Lower lobe of right lung (tissue), 2 donors: ENCODE results near the gene SCYGR1. TPM values are rescaled to one million over a fixed set of nuclear protein-coding genes. Genes with fewer than 3 reads are reported as not detected.

Experiments
- ATAC-seq, 2 donors: fragments of 200-7000 bp; cut with Tn5 transposase; one replicate each; pipeline ENCODE4 v1.9.1; 2020 to 2022; ENCODE audit warnings: mild to moderate bottlenecking in 2 of 2, moderate library complexity in 2 of 2
- DNase-seq: peaks from one replicate; pipeline ENCODE4 v3.0.0-alpha.2; 2020
- H3K27ac ChIP-seq: fragments of 200-600 bp; one replicate; pipeline ENCODE4 v1.8.0; 2022
- H3K27me3 ChIP-seq: fragments of 200-600 bp; one replicate; pipeline ENCODE4 v1.8.0; 2022; ENCODE audit warnings: low read depth
- H3K36me3 ChIP-seq: fragments of 200-600 bp; one replicate; pipeline ENCODE4 v1.8.0; 2022; ENCODE audit warnings: mild to moderate bottlenecking
- H3K4me1 ChIP-seq: fragments of 200-600 bp; one replicate; pipeline ENCODE4 v1.8.0; 2022
- H3K4me3 ChIP-seq: fragments of 200-600 bp; one replicate; pipeline ENCODE4 v1.8.0; 2022; ENCODE audit warnings: mild to moderate bottlenecking
- H3K9me3 ChIP-seq: fragments of 200-600 bp; one replicate; pipeline ENCODE4 v1.8.0; 2022
- intact Hi-C: fragments of 100-400 bp; cut with DNase I; formaldehyde crosslinking; loops from one replicate; pipeline ENCODE4 v1.11.0; 2022
- total RNA-seq: library from RNA; stranded (reverse); fragmentation: NEBNext Ultra II Directional; extraction: Animal tissue kit (Norgen Biotek cat#: 25700); gene quantifications from one replicate; pipeline ENCODE4 v1.2.1, GENCODE V29; 2021
- TF ChIP-seq, protein P1 (sequence below): fragments of 200-600 bp; IDR thresholded peaks from one replicate; pipeline ENCODE4 v1.8.0; 2022; ENCODE audit warnings: antibody characterized with exemption, mild to moderate bottlenecking
- donor health status: DM: no; HTN: yes; CAD: no; lungs with severe emphysema.

The SCYGR1 gene
- total RNA-seq, 1 donor from 2014 or later = not detected

DNA sequence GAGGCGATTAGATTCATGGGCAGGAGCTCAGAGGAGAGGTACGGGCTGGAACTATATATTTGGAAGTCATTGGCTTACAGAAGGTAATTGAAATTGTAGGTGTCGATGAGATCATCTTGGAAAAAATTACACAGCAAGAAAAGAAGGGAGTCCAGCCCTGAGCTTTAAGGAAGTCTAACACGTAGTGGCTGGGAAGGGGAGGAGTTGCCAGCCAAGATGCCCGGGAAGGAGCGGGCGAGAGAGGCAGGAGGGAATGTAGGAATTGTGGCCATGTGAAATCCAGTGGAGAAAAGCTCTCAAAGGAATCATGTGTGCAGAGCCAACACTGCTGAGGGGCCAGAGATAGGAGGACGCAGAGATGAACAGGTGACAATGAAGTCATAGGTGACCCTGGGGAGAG lies 25.6 kb upstream of the SCYGR1 start:
- no peak overlapping the region for H3K27ac ChIP-seq
- ATAC-seq = no peak
- H3K36me3 ChIP-seq = no peaks in the 10 kb centered on the region
- TF ChIP-seq, protein P1, sequence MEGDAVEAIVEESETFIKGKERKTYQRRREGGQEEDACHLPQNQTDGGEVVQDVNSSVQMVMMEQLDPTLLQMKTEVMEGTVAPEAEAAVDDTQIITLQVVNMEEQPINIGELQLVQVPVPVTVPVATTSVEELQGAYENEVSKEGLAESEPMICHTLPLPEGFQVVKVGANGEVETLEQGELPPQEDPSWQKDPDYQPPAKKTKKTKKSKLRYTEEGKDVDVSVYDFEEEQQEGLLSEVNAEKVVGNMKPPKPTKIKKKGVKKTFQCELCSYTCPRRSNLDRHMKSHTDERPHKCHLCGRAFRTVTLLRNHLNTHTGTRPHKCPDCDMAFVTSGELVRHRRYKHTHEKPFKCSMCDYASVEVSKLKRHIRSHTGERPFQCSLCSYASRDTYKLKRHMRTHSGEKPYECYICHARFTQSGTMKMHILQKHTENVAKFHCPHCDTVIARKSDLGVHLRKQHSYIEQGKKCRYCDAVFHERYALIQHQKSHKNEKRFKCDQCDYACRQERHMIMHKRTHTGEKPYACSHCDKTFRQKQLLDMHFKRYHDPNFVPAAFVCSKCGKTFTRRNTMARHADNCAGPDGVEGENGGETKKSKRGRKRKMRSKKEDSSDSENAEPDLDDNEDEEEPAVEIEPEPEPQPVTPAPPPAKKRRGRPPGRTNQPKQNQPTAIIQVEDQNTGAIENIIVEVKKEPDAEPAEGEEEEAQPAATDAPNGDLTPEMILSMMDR = no peak
- no peaks in the 10 kb centered on the region for H3K27me3 ChIP-seq
- peaks cover 15% of the 10 kb centered on the region for H3K4me1 ChIP-seq
- no peaks in the 10 kb centered on the region for H3K9me3 ChIP-seq
- DNase-seq = no peak
- H3K4me3 ChIP-seq = no peak overlapping the region
- intact Hi-C loops = no loop called here

- ATAC-seq (no peak), DNase-seq (no peak)
- H3K9me3 ChIP-seq = no peaks in the 10 kb centered on the region
- H3K27me3 ChIP-seq = no peaks in the 10 kb centered on the region
- peaks cover 15% of the 10 kb centered on the region for H3K4me1 ChIP-seq
- no peak overlapping the region for H3K4me3 ChIP-seq
- H3K36me3 ChIP-seq = no peaks in the 10 kb centered on the region
- TF ChIP-seq, protein P1 = no peak
- intact Hi-C loops = no loop called here
- no peak overlapping the region for H3K27ac ChIP-seq
Measured at GRCh38 chr2:227412877-227413276, 25.1 kb upstream of the SCYGR1 start.

- no peak for DNase-seq
- H3K4me1 ChIP-seq = peaks cover 19% of the 10 kb centered on the region
- TF ChIP-seq, protein P1 = no peak
- H3K4me3 ChIP-seq = no peak overlapping the region
- no peaks in the 10 kb centered on the region for H3K27me3 ChIP-seq
- no peak for ATAC-seq
- no peaks in the 10 kb centered on the region for H3K9me3 ChIP-seq
- H3K36me3 ChIP-seq = no peaks in the 10 kb centered on the region
- H3K27ac ChIP-seq = no peak overlapping the region
- intact Hi-C loops = no loop called here
Measured at GRCh38 chr2:227411990-227412350, 24.2 kb upstream of the SCYGR1 start.

DNA sequence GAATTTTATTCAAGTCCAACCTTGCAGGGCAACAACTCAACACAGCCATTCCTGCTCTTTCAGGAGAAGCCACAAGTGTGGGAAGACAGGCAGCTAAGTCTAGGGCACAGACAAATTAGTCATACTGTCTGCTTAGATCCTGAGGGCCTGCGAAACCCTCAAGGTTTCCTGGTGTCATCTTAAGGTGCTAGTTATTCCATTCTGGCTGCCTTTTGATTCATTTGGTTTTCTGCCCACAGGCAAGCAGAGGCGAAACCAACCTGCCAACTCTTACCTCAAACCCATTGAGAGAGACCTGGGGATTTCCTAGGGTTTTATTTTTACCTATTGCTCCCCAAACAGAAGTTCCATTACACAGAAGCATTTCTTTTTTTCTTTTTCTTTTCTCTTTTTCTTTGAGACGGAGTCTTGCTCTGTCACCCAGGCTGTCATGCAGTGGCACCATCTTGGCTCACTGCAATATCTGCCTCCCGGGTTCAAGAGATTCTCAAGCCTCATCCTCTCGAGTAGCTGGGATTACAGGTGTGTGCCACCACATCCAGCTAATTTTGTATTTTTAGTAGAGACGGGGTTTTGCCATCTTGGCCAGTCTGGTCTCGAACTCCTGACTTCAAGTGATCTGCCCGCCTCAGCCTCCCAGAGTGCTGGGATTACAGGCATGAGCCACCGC lies 23.7 kb upstream of the SCYGR1 start:
- ATAC-seq (no peak), DNase-seq (no peak)
- intact Hi-C loops = no loop called here
- H3K27me3 ChIP-seq = no peaks in the 10 kb centered on the region
- H3K36me3 ChIP-seq = no peaks in the 10 kb centered on the region
- H3K4me1 ChIP-seq = peaks cover 24% of the 10 kb centered on the region
- no peaks in the 10 kb centered on the region for H3K9me3 ChIP-seq
- H3K4me3 ChIP-seq = no peak overlapping the region
- TF ChIP-seq, protein P1 = no peak
- no peak overlapping the region for H3K27ac ChIP-seq

DNA sequence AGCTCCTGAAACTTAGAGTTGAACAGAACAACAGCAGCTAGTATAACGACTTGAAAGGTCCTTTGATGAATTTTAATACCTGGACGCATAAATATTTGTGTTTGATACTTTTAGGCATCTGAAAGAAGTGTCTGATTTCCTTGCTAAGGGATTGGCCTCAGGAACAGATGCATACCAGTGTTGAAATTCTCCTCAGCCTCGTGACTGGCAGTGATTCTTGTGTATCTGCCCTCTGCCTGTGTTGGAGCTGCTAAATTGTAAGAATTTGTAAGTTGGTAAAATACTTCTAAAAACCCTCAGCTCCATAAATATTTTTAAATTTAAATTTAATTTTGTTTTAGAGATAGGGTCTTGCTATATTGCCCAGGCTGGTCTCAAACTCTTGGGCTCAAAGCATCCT lies 22.4 kb upstream of the SCYGR1 start:
- H3K27me3 ChIP-seq = no peaks in the 10 kb centered on the region

More for the DNA sequence above, 22.4 kb upstream of the SCYGR1 start:
- no peak for DNase-seq
- peaks cover 28% of the 10 kb centered on the region for H3K4me1 ChIP-seq
- no peaks in the 10 kb centered on the region for H3K9me3 ChIP-seq
- intact Hi-C loops = no loop called here
- TF ChIP-seq, protein P1 = no peak
- no peak overlapping the region for H3K27ac ChIP-seq
- no peak overlapping the region for H3K4me3 ChIP-seq
- no peaks in the 10 kb centered on the region for H3K36me3 ChIP-seq
- ATAC-seq = no peak
